HG03558 (cell line): ENCODE data around the gene FOXP1.
A peak's percentile ranks its signal among the peaks of the same experiment; 100 is the strongest.

ENCODE experiments used
- ATAC-seq: cut with Tn5 transposase; IDR thresholded peaks from one replicate; pipeline ENCODE4 v1.9.1; 2021; ENCODE audit warnings: moderate number of reproducible peaks; ENCODE audit not compliant: unreplicated experiment; ENCODE audit errors: extremely low read depth

Gene FOXP1

DNA sequence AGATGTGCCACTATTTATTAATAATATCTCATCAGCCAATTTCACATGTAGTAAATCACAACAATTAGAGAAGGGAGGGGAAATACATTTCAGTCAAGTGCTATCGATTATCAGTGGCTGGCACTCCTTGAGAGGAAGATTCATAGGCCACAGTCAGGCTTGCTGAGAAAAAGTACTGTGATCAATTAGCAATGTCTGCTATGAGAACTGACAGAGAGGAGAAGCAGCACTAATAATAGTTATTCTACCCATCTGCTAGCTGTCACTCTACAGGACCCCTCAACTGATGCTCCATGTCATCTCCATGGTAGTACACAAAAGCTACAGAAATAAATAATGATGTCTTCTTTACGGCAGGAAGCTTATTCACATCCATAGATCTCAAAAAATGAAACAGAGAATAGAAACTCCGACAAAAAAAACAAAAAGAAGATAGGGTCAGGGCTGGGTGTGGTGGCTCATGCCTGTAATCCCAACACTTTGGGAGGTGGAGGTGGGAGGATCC is 351.3 kb downstream of the FOXP1 start:
- no peak for ATAC-seq

- ATAC-seq: no peak
Observed at GRCh38 chr3:71231680-71232079, 351.8 kb downstream of the FOXP1 start.

GRCh38 chr3:71229905-71230657 is 353.4 kb downstream of the FOXP1 start:
- ATAC-seq: no peak

DNA sequence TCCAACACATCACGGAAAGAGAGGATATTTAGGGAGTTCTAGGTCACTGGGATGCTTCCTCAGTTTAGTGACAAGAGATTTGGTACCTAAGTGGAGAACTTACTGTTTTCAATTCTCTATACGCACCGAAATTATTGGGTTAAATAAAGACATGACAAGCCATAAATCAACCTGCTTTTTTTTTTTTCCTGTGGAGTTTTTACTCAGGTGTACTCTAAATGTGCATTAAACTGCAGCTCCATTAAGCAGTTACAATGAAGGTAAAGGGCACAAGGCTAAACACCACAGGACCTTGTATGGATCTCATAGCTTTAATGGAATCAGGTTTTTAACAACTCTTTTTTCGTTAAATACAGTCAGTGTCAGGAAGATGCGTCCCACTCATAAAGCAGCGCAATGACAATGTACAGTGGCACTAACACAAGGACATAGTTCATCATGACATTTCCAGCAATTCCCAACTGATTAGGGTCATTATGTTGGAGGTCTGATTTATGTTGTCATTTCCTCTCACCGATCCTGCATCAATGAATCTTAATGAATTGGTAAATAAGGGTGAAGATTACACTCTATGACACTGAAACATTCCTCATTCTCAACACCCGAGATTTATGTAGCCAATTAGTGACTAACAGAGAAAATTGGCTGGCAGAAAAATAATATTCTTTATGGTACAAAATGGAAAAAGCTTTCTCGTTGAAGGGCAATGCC is 355.2 kb downstream of the FOXP1 start:
- no peak for ATAC-seq

DNA sequence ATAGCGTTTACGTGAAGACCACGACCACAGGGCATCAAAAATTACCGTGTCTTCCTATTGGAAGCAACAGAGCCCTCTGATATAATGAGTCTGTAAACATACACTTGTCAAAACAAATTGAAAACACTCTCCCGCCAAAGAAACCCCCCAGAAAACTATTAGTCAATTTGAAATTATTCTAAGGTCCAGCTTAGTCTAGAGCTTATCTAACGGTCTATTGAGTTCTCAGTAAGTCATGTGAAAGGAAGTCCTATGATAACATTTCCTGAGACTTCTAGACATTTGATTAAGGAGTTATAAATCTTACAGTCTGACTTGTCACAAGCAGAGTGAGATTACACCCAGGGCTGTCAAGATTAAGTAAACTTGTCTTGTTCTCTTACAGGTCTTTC is 356.3 kb downstream of the FOXP1 start:
- no peak for ATAC-seq

GRCh38 chr3:71226565-71227269 is 356.8 kb downstream of the FOXP1 start:
- ATAC-seq: peak; percentile 77

DNA sequence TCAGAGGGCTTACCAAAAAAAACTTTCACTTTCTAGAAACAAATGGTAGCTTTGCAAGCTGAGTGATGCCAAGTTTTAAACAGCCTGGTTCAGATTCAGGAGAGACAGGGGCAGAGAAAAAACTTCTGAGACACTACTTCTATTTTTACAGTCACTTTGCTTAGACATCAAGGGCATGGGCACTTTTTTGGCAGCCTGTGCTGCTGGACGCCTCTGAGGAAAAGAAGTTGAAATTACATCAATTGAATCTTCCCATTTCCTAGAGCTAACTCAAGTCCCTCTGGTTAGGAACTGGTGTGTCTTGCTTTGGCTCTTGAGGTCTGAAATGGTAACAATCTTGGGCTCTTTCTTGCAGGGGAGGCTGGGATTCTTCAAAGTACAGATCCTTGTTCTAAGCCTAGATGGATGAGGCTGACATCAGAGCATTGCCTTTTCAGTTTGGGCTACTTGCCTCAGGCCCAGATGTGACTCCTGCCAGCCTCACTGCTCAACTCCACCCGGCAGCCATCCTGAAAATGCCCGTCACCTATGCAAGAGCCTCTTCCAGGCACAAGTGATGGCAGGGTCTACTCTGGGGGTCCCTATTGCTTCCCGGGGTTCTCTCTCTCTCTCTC is 357.5 kb downstream of the FOXP1 start:
- no peak for ATAC-seq

DNA sequence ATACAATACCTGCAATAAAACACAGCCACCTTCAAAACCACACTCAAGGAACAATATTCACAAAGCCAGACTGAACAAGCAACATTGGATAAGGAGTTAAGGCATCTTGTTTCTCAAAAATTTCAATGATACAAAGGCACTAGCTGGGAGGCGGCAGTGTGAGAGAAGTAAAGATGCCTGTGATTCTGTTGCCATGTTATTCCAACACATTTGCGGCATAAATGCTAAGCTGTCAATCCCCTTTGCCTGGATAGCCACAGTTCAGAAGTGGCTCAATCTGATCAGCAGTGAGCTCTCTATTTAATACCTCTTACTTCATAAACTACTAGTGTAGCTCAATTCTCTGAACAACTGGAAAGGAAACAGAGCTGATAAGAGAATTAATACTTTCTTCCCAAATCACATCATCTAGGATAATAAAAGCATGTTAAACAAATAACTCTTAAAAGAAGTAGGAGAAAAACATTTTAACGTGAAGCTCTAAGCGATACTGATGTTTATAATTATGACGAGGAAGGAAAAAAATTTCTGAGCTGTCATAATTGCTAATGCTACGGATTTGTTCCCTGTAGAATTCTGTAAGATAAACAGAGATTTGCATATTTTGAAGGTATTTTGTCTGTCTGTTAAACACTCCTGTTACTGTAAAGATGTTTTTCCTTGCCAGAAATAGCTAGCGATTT is 358.4 kb downstream of the FOXP1 start:
- ATAC-seq: no peak

GRCh38 chr3:71219744-71220638 is 363.5 kb downstream of the FOXP1 start:
- peak; percentile 98 for ATAC-seq

GRCh38 chr3:71218508-71218907 is 365.0 kb downstream of the FOXP1 start:
- ATAC-seq: no peak

DNA sequence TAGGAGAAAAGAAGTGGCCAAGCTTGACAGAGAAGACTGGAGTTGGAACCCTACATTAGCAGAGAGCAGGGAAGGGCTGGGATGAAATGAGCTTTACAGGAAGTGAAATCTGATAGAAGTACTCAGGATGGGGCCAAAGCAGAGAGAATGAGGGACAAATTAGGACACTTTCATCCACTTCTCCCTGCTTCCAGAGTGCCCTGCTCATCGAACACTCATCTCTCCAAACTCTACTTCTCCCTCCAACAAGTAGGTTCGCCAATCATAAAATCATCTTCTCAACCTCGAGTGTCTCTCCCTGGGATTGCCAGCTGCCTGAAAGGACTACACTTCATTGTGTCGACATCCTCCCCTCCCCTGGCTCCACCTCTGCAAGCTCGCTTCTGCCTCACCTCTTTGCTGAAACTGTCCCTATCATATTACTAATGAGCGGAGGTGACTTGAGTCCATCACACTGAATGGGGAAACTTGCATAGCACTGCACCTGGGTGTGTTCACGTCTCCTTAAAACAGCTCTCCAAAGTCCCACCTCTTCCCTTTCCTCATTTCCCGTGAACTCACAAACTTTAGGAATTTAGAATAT is 365.8 kb downstream of the FOXP1 start:
- ATAC-seq: no peak

GRCh38 chr3:71215351-71215750 is 368.2 kb downstream of the FOXP1 start:
- no peak for ATAC-seq

DNA sequence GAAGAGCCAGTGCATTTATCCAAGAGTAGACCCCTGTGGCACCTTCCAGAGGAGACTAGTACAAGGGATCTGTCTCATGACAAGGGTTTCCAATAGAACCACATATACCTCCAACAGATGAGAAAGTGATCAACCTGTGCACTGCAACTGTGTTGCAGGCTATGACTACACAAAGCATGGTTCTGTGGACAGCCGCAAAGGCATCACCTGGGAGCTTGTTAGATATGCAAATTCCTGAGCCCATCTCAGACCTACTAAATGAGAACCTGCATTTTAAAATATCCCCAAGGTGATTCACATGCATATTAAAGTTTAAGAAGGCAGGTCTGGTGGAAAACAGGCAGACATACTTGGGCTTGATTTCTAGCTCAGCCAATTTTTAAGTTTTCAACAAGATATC is 368.7 kb downstream of the FOXP1 start:
- ATAC-seq: no peak

DNA sequence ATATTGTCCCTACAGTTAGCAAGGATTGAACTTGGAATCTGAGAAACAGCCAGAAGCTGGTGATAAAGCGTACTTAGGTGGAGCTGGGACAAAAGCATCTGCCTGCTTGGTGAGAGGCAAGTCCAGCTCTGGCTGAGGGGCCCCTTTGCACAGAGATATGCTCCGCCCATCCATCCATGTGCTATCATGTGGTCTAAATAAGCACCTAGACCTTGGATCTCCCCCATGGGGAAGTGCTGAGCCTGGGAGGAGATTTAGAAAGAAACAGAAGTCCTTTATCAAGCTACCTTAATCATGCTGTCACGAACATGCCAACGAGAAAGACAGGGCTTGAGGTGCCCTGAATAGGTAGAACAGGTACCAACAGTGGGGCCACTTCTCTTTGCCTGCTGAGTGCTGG is 369.5 kb downstream of the FOXP1 start:
- ATAC-seq: no peak

DNA sequence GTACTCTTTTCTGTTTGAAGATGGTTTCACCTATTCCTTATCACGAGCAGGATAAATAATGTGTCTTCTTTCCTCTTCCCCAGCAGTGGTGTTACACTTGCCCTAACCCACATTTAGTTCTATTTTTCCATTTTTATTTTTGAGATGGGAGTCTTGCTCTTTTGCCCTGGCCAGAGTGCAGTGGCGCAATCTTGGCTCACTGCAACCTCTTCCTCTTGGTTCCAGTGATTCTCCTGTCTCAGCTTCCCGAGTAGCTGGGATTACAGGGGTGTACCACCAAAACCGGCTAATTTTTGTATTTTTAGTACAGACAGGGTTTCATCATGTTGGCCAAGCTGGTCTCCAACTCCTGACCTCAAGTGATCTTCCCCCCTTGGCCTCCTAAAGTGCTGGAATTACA is 372.4 kb downstream of the FOXP1 start:
- no peak for ATAC-seq

- no peak for ATAC-seq
Observed at GRCh38 chr3:71210257-71211007, 373.1 kb downstream of the FOXP1 start.

GRCh38 chr3:71208211-71209095 is 375.1 kb downstream of the FOXP1 start:
- no peak for ATAC-seq
